DMS79 (cell line): Measurements from ENCODE around the gene SMG6.
"Not testable (repeated sequence)": the region's sequence is repeated elsewhere in the genome, so short reads cannot be mapped to it uniquely, and the experiment has no call there.

Source experiments
- DNase-seq: peaks from one replicate; lab custom pipeline; 2025; lab: John Stamatoyannopoulos, UW

The SMG6 gene

GRCh38 chr17:2303204-2304188 lies at the start of gene SMG6, which contains the start of gene SRR:
Gene SMG6, minus strand, starts transcription at chr17:2303785. Its CDS starts 65 bp downstream, at chr17:2303720.
Gene SRR, plus strand, starts transcription at chr17:2303950. Its CDS starts 11,611 bp downstream, at chr17:2315561.
- peak; percentile 72 for DNase-seq

- DNase-seq: no peak
Observed at GRCh38 chr17:2351269-2351668, 47.7 kb upstream of the SMG6 start.

- peak; percentile 49 for DNase-seq
Observed at GRCh38 chr17:2347805-2348685, 44.5 kb upstream of the SMG6 start.

GRCh38 chr17:2346475-2346874 lies 42.9 kb upstream of the SMG6 start:
- no peak for DNase-seq

GRCh38 chr17:2344528-2344927 lies 40.9 kb upstream of the SMG6 start:
- DNase-seq: no peak

GRCh38 chr17:2343421-2343820 lies 39.8 kb upstream of the SMG6 start:
- peak; percentile 71 for DNase-seq

- no peak for DNase-seq
Observed at GRCh38 chr17:2338315-2338657, 34.7 kb upstream of the SMG6 start.

- DNase-seq: no peak
Observed at GRCh38 chr17:2337544-2338314, 34.1 kb upstream of the SMG6 start.

- peak; percentile 20 for DNase-seq
Observed at GRCh38 chr17:2336852-2337543, 33.4 kb upstream of the SMG6 start, which contains the start of gene SGSM2. Gene SGSM2, plus strand, starts transcription at chr17:2337501. Its CDS starts 188 bp downstream, at chr17:2337689.

- DNase-seq: peak; percentile 80
Observed at GRCh38 chr17:2336215-2336851, 32.7 kb upstream of the SMG6 start, which contains the start of gene TSR1. Gene TSR1, minus strand, starts transcription at chr17:2336457. Its CDS starts 30 bp downstream, at chr17:2336427.

- DNase-seq: no peak
Observed at GRCh38 chr17:2335726-2336214, 32.2 kb upstream of the SMG6 start.

GRCh38 chr17:2331303-2331702 lies 27.7 kb upstream of the SMG6 start:
- no peak for DNase-seq

GRCh38 chr17:2323629-2324314 lies 20.2 kb upstream of the SMG6 start:
- no peak for DNase-seq

GRCh38 chr17:2321399-2321798 lies 17.8 kb upstream of the SMG6 start:
- DNase-seq: no peak

GRCh38 chr17:2319051-2319450 lies 15.5 kb upstream of the SMG6 start:
- DNase-seq: no peak

GRCh38 chr17:2317796-2318195 lies 14.2 kb upstream of the SMG6 start:
- DNase-seq: no peak

- not testable (repeated sequence) for DNase-seq
Observed at GRCh38 chr17:2316916-2317205, 13.3 kb upstream of the SMG6 start.

GRCh38 chr17:2312736-2313135 lies 9.2 kb upstream of the SMG6 start:
- no peak for DNase-seq

- no peak for DNase-seq
Observed at GRCh38 chr17:2309338-2310154, 6.0 kb upstream of the SMG6 start.
